Dermis blood vessel endothelial cell (primary cell): Measurements from ENCODE around the gene PNMA6F. TPM values are rescaled to one million over a fixed set of nuclear protein-coding genes. Genes with fewer than 3 reads are reported as not detected.
"Not testable (repeated sequence)": the region's sequence is repeated elsewhere in the genome, so short reads cannot be mapped to it uniquely, and the experiment has no call there.

Experiments
- DNase-seq: peaks from one replicate; pipeline ENCODE4 v3.0.0; 2010
- total RNA-seq: library from RNA; depleted of rRNA; stranded (reverse); fragments of >200 nt; gene quantifications from 2 replicates; pipeline ENCODE4 v1.2.3, GENCODE V29; 2014

PNMA6F gene
- total RNA-seq, 1 donor from 2014 or later, result not detected

GRCh38 chrX:153334654-153335295 is 13.2 kb upstream of the PNMA6F start:
- no peak for DNase-seq

DNA sequence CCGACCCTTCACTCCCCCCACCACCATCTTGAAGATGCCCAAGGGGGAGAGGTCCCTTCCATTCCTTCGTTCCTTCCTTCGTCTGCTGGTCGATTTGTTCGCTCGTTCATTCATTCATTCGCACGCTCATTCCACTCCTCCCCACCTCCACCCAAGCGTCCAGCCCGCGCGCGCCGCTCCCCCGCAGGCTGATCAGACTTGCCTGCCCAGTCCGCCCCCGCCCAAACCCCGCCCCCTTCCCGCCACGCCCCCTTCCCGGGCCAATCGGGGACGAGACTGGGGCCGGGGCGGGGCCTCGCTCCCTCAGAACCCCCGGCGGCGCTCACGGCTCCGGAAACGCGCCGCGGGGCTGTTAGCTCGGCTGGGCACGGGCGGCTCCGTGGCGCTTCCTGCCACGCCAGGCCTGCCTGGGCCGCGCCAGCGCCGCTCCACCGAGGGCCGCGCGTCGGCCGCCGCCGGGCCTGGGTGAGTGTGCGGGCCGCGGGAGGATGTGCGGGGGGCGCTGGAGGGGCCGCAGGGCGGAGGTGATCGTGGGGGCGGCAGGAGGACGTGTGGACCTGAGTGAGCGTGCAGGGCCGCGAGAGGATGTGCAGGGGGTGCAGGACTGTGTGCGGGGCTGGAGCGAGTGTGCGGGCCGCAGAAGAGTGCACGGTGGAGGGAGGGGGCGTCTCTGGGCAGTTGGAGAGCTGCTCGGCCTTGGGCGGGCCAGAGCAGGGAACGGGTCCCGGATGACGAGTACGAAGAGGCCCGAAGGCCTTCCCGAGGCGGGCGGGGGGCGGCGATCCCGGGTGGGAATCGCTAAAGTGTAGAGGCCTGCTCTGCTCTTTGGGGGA is 12.5 kb upstream of the PNMA6F start, which contains the start of gene ZNF275:
Gene ZNF275, plus strand, starts transcription at position 333 of the 833 bp plus-strand sequence. CDS start 2,527 bp downstream, outside the sequence.
- peak; percentile 79 for DNase-seq

DNA sequence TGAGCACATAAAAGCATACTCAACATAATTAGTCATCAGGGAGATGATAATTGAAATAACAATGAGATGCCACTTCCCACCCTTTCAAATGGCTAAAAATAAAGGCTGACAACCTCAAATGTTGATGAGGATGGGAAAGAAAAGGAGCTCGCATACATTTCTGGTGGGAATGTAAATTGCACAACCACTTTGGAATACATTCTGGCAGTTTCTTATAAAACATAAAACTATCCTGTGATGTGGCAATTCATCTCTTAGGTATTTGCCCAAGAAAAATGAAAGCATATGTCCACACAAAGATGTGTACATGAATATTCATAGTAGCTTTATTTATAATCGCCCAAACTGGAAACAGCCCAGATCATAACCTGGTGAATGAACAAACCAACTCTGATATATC is 11.7 kb upstream of the PNMA6F start:
- no peak for DNase-seq

GRCh38 chrX:153327561-153327960 is 6.0 kb upstream of the PNMA6F start:
- no peak for DNase-seq

DNA sequence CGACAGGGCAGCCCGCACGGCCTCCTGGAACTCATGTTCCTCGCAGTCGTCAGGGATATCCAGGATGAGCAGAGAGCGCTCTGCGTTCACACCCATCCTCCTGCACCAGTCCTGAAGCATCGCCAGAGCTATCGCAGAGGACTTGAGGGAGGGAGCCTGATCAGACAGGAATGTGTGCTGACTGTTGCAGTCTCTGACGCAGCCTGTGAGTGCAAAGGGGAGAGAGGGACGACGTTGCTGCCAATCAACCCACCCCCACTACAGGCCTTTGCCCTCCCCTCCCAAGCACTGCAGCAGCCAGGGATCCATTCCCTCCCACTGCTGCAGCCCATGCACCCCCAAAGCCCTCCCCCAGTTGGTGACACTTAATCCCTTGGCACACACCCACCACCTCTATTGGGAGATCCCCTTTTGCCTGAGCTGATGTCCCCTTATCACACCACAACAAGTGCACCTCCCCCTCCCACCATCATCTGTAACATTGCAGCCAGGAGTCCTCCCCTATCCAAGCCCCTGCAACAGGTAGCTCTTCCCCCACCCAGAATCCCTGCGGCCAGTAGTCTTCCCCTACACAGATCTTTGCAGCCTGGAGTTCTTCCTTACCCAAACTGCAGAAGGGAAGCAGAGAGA is 897 bp downstream of the PNMA6F start:
- no peak for DNase-seq

GRCh38 chrX:153320047-153320443 is 1.5 kb downstream of the PNMA6F start:
- DNase-seq, result not testable (repeated sequence)

GRCh38 chrX:153319295-153320046 is 2.1 kb downstream of the PNMA6F start:
- DNase-seq, result no peak

- DNase-seq, result no peak
Measured at GRCh38 chrX:153318811-153319210, 2.8 kb downstream of the PNMA6F start.

DNA sequence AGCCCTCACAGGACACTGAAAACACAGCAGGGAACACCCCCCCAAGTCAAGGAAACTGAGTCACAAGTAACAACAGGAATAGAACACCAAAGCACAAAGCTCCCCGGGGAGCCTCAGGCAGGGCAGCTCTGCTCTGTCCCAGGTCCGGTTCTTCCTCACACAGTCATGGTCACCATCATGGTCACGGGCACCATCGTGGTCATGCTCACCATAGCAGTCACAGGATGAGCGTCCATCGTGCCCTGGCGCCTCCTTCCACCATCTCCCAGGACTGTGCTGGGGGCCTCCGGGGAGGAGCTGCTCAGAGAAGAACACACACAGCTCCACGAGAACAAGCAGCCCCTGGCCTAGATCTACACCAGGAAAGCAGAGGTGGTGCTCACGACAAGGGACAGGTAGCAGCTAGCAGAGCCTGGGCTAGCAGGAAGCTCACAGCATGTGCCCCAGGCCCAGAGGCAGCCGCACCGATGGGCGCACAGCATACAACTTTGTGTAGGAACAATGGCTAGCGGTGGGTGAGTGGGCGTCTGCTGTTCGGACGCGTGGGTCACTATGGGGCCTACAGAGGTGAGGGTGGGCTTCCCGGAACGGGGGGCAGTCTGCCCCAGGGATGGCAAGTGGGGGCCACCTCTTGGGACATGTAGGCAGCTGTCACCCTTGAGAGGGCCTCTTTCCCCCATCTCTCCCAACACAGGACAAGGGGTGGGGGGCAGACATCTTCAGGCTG is 3.4 kb downstream of the PNMA6F start:
- DNase-seq, result no peak

- DNase-seq, result no peak
Measured at GRCh38 chrX:153317306-153317705, 4.3 kb downstream of the PNMA6F start.

DNA sequence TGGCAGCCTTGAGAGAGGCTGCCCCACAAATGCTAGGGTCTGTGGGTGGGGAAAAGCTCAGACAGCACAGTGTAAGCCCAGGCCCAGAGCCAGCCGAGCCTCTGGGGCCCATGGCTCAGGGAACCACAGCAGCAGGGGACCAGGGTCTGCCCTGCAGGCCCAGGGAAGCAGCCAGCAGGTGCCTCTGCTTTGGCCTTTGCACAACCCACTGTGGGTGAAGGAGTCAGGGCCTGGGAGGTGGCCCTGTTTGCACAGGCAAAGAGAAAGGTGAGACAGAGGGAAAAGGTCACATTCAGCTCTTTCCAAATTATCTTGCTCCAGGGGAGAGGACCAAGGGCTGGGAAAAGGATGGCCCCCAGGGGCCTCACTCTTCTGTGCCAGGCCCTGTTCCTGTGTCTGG is 8.7 kb downstream of the PNMA6F start:
- no peak for DNase-seq

DNA sequence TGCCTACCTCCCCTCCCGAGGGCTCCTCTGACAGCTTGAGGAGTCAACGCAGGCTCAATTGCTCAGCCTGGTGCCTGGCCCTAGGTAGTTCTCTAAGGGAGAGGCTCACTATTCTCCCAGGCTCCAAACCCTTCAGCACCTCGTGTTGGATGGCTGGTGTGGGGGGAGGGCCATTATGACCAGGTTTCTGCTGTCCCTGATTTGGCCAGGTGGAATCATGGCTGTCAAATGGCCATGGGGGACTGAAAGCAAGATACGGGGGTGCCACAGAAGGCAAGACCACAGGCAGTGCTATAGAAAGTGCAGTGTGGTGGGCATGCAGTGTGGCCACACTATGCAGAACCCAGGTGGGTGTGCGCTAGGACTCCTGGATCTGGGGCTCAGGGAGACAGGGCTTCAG is 9.5 kb downstream of the PNMA6F start:
- no peak for DNase-seq

- DNase-seq, result no peak
Measured at GRCh38 chrX:153310901-153311300, 10.7 kb downstream of the PNMA6F start.

- no peak for DNase-seq
Measured at GRCh38 chrX:153307276-153308178, 14.0 kb downstream of the PNMA6F start.

DNA sequence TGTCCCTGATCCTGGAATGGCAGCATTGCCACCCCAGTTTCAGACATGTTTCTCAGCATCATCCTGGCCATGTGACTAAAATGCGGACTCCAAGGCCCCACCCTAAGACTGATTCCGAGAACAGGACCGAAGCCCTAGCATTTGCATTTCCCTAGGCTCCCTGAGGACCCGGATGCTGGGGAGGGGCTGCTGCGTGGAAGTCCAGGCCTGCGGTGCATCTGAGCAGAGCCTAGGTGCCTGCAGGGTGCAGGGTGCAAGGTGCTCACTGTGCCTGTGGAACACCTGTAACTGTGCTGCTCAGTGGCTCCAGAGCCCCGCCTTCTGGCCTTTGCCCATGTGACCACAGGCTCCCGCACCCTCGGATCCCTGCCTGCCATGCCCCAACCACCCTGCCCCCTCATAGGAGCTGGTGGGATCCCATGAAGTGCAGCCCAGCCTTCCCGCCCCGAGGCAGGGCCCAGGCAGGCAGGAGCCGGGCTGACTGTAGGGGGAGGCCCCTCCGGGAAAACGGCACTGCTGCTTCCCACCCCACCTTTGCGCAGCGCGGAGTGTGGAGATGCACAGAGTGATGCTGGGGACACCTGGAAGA is 14.9 kb downstream of the PNMA6F start:
- DNase-seq, result no peak

DNA sequence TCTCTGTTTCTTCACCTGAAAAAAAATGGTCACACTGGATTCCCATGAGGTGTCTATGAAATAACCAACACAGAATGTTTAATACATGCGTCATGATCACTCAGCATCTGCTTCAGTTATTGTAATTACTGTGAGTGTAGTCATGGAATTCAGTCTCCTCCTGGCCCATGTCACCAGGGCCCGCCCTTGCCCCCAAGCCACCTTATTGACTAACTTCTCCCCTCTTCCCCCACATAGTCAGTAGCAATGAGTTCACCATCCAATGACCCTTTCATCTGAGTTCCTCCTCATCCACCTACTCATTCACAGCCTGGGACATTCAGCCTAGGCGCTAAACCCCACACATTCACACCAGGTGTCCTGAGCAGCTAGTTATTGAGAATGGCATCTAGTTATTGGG is 15.6 kb downstream of the PNMA6F start:
- no peak for DNase-seq

DNA sequence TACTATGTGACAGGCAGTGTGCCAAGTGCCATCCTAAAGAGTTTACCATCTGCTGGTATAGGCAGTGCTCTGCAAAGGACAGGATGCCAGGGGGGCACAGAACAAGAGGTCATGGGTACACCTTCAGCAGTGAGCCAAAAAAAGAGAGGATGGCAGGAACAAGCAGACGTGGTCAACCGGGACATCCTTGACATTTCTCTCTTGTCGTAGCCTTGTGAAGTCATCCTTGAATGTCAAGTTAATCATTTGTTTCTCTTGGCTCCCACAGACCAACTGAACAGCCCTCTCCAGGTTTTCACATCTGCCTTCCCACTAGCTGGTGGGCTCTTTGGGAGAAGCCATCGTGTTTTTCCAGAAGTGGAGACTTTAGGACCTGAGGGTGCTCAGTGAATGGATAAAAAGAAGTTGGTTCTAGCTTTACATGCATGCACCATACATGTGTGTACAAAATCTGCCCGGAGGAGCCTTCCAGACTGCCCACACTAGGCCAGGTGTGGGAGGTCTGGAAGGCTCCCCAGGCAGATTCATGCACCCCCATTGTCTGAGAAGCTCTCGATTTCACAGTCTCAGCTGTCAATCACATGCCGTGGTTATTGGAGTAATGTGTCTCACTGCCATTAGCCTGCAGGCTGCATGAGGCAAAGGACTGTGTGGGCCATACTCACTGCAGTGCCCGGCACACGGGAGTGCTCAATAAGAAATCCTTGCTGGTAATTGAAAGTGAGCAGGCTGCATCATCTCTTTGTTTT is 16.4 kb downstream of the PNMA6F start:
- no peak for DNase-seq

- DNase-seq, result no peak
Measured at GRCh38 chrX:153303276-153304262, 18.0 kb downstream of the PNMA6F start.

DNA sequence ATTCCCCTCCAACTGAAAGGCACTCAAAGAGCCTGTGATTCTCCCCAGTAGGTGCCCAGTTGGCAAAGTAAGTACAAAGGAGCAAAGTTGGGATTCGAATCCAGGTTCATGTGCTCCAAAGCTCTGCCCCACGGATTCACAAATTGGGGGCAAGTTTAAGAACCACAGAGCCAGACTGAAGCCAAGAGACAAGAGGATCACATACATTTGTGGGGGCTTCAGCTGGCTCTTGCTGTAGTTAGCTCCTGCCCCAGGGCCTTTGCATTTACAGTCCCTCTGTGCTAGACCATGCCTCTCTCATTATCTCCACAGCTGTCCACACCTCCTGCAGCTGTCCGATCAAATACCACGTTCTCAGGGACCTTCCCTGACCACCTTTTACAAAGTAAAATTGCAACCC is 18.8 kb downstream of the PNMA6F start:
- DNase-seq, result no peak
